ENCODE results near the gene SGPP2. TPM values are rescaled to one million over a fixed set of nuclear protein-coding genes. Genes with fewer than 3 reads are reported as not detected.

Gene SGPP2
- total RNA-seq, 1 experiment from 2014 or later, result not detected

DNA sequence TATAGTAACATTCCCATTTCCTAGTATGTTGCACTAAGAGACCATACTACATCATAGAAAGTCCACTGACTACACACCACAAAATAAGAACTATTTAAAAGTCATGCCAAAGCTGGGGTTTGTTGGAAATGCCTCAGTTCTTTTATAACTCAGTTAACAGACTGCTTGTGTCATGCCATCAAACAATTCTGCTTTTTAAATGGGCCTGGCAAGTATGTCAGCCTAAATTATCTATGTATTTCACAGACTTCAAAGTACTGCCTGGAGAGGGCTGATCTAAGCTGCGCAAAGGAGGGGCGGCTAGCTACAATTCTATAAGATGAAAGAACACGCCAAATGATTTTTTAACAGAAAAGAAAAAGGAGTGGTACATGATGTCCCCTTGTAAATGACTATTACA is 182.0 kb downstream of the SGPP2 start:
- H3K27me3 Mint-ChIP-seq (ENCODE audit: low read depth), result no peaks in the 10 kb centered on the region
- Histone ChIP-seq H4K91ac (ENCODE audit: insufficient read length, low read depth, low read length) (no peak overlapping the region), H3K23ac (ENCODE audit: insufficient read length, low read depth, low read length) (no peak overlapping the region), H4K5ac (ENCODE audit: insufficient read length, low read depth, low read length) (no peak overlapping the region), H4K20me1 (ENCODE audit: control insufficient read depth, insufficient read depth, insufficient read length) (no peaks in the 10 kb centered on the region), H2BK12ac (ENCODE audit: insufficient read length, low read depth, low read length) (no peak overlapping the region), H3K18ac (ENCODE audit: insufficient read length, low read depth, low read length) (no peak overlapping the region), H2BK5ac (ENCODE audit: insufficient read length, low read length) (no peak overlapping the region), H2BK120ac (ENCODE audit: low read depth, low read length, poor library complexity, severe bottlenecking) (no peak overlapping the region), H3K4me2 (ENCODE audit: insufficient read depth, insufficient read length, low read length) (no peak overlapping the region), H3K27ac (ENCODE audit: insufficient read length, low read depth, low read length) (no peak overlapping the region), H3T11ph (ENCODE audit: low read length) (no peak overlapping the region), H2AFZ (ENCODE audit: low read length) (no peak overlapping the region), H2AK5ac (ENCODE audit: insufficient read length, low read length) (no peak overlapping the region), H4K8ac (replicated peaks; ENCODE audit: insufficient read length, low read depth, low read length) (no peak overlapping the region), H2BK20ac (ENCODE audit: low read depth, low read length, poor library complexity, severe bottlenecking) (no peak overlapping the region), H3K79me1 (ENCODE audit: insufficient read depth, low read depth, low read length, poor library complexity, severe bottlenecking) (peaks cover 2% of the 10 kb centered on the region), H3K23me2 (ENCODE audit: insufficient read length, low read depth, low read length, poor library complexity, severe bottlenecking) (no peaks in the 10 kb centered on the region), H3K14ac (ENCODE audit: insufficient read depth, low read length) (no peak overlapping the region), H3K4me1 (ENCODE audit: insufficient read depth, low read length) (no peaks in the 10 kb centered on the region), H3K9ac (ENCODE audit: extremely low read depth, insufficient read length, low read length) (no peak overlapping the region), H3K79me2 (ENCODE audit: insufficient read depth, low read length) (no peaks in the 10 kb centered on the region), H3K56ac (ENCODE audit: insufficient read length, low read depth, low read length) (no peak overlapping the region), H2BK15ac (ENCODE audit: low read depth, low read length) (no peak overlapping the region), H3K9me3 (ENCODE audit: control insufficient read depth, low read depth, low read length) (no peaks in the 10 kb centered on the region), H3K27me3 (ENCODE audit: insufficient read depth, low read length) (no peaks in the 10 kb centered on the region), H3K4ac (ENCODE audit: low read depth, low read length) (no peak overlapping the region)
- TF ChIP-seq, protein P1, sequence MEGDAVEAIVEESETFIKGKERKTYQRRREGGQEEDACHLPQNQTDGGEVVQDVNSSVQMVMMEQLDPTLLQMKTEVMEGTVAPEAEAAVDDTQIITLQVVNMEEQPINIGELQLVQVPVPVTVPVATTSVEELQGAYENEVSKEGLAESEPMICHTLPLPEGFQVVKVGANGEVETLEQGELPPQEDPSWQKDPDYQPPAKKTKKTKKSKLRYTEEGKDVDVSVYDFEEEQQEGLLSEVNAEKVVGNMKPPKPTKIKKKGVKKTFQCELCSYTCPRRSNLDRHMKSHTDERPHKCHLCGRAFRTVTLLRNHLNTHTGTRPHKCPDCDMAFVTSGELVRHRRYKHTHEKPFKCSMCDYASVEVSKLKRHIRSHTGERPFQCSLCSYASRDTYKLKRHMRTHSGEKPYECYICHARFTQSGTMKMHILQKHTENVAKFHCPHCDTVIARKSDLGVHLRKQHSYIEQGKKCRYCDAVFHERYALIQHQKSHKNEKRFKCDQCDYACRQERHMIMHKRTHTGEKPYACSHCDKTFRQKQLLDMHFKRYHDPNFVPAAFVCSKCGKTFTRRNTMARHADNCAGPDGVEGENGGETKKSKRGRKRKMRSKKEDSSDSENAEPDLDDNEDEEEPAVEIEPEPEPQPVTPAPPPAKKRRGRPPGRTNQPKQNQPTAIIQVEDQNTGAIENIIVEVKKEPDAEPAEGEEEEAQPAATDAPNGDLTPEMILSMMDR (conservative IDR thresholded peaks at IDR 0.05), result no peak
- no CpG with 5 or more reads among the region's 3 CpGs for WGBS (ENCODE audit: extremely low coverage, insufficient read length, low lambda C conversion rate)
- DNase-seq, result no peak
- no peak overlapping the region for H3K27ac Mint-ChIP-seq
- H3K36me3 Mint-ChIP-seq (ENCODE audit: insufficient read depth in 1 of 3, low read depth in 3 of 3), result peaks cover 0 to 11% (median 2%) of the 10 kb centered on the region in 3 experiments; a peak in 4 of 7 replicates
- no peaks in the 10 kb centered on the region for H3K9me3 Mint-ChIP-seq
- no peaks in the 10 kb centered on the region for H3K4me1 Mint-ChIP-seq
- no peak overlapping the region for H3K4me3 Mint-ChIP-seq

Data from H9 (cell line).